ENCODE data around the gene AQP7.
"Not testable (repeated sequence)": the region's sequence is repeated elsewhere in the genome, so short reads cannot be mapped to it uniquely, and the experiment has no call there.

The AQP7 gene

GRCh38 chr9:33431420-33431819, 29.1 kb upstream of the AQP7 start:
- no peak for DNase-seq

- DNase-seq = no peak
Observed at GRCh38 chr9:33430942-33431341, 28.6 kb upstream of the AQP7 start.

DNA sequence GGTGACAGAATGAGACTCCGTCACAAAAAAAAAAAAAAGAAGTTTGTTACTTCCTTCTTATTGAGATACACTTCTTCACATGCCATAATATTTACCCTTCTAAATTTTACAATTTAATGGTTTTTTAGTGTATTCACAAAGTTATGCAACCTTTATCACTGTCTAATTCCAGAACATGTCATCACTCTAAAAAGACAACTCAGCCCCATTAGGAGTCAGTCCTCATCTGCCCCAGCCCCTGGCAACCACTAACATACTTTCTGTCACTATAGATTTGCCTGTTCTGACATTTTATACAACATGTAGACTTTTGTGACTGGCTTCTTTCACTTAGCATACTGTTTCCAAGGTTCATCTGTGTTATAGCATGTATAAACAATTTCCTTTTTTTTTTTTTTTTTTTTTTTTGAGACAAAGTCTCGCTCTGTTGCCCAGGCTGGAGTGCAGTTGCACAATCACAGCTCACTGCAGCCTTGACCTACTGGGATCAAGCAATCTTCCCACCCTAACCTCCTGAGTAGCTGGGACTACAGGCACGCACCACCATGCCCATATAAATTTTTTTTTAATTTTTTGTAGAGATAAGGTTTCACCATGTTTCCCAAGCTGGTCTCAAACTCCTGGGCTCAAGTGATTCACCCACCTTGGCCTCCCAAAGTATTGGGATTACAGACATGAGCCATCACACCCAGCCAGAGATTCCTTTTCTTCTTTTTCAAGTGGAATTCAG, 27.1 kb upstream of the AQP7 start:
- no peak for DNase-seq

GRCh38 chr9:33426843-33427293, 24.5 kb upstream of the AQP7 start:
- no peak for DNase-seq

DNA sequence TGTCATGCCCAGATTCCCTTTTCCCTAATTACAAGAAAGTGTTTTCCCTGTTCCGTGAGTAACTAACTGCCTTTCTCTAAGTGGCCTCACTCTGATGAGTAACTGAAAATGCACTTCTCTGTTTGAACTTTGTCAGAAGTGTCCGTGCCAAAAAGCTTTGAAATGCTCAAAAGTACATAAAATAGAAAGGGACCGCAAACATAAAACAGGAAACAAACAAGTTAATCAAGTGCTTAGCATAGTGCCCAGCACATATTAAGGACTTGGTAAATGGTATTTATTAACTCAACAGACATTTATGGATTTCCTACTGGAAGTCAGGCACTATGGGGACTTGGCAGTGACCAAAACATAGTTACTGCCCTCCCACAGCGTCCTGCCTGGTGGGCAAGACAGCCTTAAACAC, 22.8 kb upstream of the AQP7 start:
- DNase-seq = no peak

- DNase-seq = not testable (repeated sequence)
Observed at GRCh38 chr9:33424492-33424891, 22.1 kb upstream of the AQP7 start.

GRCh38 chr9:33424043-33424442, 21.7 kb upstream of the AQP7 start:
- not testable (repeated sequence) for DNase-seq

GRCh38 chr9:33419708-33420303, 17.4 kb upstream of the AQP7 start:
- DNase-seq = no peak

DNA sequence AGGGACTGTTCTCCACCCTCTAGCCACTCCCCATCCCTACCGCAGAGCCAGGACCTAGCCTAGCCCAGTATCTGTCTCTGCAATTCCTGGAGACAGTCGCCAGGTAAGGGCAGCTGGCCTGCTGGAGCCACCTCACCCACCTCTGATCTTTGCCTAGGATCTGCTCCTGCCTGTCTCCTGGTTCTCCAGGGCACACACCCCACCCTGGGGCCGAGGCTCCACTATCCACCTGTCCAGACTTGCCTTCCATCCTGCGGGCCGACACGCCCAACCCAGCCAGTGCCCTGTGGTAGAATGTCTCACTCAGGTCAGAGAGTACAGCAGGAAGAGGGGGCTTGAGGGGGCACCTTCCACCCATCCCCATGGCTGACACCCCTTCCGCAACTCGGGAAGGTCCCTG, 15.7 kb upstream of the AQP7 start:
- no peak for DNase-seq

- no peak for DNase-seq
Observed at GRCh38 chr9:33416996-33417395, 14.6 kb upstream of the AQP7 start.

DNA sequence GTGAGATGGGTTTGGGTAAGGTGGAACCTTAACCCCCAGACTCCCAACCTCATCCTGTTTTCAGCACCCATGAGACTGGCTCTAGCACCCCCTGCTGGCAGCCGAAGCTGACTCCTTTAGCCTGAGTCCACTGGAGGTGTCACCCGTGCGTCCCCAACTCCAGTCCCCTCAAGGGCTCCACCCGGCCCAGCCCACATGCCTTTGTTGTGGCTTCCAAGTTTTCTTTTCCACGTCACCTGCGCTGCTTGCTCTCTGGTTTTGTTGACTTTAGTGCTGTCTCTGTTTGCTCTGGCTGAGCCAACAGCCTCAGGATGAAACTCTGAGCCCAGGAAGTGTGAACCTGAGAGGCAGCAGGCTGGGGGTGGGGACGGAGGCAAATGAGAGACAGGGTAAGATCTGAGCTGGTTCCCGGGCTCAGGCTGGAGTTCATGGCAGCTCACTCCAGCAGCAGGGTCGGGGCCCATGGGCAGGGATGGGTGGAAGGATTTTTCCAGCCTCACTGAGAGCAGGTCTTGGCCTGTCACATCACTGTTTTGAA, 13.2 kb upstream of the AQP7 start:
- no peak for DNase-seq

DNA sequence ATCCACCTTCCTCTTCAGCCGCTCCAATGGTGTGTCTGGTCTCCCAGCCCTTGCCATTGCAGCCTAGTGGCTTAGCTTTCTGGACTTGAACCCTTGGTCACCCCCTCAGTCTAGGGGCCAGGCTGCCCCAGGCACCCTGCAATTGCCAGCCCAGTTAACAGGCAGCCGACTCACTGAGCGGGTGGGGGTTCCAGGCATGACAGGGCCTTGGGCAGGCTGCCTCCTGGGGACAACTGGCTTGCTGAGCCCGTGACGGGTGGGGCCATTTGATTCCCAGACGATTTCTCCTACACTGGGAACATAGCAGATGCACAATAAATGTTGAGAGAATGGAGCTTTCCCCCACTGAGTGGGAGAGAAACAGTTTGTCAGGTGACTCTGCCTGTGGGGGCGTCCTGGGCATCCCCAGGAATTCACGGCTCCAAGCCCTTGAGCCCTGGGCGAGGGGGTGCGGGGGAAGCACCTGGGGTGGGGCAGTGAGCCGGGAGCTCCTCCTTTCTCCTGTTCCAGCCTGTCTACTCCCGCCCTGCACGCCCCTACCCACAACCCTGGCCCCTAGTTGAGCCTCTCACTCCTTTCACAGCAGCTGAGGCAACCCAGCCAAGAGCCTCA, 12.6 kb upstream of the AQP7 start:
- DNase-seq = no peak

DNA sequence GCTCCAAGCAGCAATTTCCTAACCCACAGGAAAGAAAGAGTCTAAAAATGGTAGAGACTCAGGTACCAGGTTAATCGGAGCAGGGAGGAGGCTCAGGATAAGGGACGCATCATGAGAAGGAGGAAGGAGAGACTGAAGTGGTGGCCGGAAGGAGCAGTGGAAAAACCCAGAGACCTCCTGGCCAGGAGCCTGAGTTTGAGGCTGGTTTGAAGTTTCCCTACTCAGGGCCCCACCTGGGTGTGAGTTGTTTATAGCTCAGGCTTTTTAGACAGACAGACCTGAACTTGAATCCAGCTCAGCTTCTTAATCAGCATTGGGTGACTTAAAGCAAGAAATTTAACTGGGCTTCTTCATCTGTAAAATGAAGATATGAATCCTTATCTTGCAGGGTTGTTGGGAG, 11.9 kb upstream of the AQP7 start:
- no peak for DNase-seq

- no peak for DNase-seq
Observed at GRCh38 chr9:33408087-33408486, 5.7 kb upstream of the AQP7 start.

- no peak for DNase-seq
Observed at GRCh38 chr9:33407061-33407460, 4.7 kb upstream of the AQP7 start.

DNA sequence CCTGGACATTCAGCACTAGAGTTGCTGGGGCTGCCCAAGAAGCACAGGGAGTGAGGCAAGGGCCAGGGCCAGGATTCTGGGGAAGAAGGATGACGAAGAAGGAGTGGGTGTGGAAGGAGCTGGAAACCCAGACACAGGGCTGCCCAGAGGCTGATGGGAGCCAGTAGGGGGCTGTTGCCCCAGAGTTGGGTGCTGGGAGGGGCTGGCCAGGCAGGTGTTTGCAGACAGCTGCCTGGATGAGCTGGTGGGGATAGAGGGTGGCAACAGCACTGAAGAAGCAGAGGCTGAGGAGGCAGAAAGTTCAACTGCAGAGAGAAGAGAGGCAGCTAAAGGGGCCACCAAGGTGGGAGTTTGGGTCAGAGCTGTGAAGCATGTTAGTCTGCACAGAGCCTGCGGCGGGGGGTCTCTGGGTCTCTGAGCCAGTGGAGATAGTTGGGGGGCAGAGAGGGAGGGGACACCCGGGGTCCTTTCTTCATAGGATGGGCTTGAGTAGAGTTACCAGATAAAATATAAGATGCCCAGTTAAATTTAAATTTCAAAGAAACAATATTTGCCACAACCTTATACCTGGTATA, 2.5 kb upstream of the AQP7 start:
- no peak for DNase-seq

DNA sequence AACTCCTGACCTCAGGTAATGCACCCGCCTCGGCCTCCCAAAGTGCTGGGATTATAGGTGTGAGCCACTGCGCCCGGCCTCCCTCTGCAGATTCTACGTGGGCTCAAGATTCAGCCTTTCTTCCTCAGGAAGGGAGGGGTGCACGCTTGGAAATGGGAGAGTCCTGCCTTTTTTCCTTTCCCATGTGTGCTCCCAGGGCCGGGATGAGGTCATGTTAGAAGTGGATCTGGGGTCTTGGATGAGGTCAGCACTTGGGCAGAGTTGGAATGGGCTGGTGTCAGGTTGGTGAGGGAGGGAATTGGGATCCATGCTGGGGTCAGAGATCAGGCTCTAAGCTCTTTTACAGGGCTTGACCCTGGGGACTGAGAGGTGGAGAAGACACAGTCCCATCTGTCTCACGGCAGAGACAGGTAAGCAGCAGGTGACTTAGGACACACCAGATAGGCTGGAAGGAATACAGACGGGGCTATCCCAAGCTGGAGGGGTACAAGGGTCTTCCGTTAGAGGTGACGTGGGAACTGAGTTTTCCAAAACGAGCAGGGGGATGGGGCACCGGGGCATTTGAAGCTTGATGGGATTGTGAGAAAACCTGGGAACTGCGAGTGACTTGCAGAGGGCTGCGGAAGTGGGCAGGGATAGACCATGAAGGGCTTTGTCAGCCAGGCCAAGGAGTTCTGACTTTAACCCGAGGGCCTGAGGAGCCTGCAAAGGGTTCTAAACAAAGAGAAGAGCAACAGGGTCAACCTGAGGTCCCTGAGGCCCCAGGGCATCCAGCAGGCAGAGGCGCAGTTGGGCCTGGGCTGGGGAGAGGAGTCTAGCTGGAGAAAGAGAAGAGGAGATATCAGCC, 1.8 kb upstream of the AQP7 start:
- no peak for DNase-seq

- not testable (repeated sequence) for DNase-seq
Observed at GRCh38 chr9:33401809-33402208, 559 bp downstream of the AQP7 start.

- not testable (repeated sequence) for DNase-seq
Observed at GRCh38 chr9:33399047-33399446, 3.3 kb downstream of the AQP7 start.

DNA sequence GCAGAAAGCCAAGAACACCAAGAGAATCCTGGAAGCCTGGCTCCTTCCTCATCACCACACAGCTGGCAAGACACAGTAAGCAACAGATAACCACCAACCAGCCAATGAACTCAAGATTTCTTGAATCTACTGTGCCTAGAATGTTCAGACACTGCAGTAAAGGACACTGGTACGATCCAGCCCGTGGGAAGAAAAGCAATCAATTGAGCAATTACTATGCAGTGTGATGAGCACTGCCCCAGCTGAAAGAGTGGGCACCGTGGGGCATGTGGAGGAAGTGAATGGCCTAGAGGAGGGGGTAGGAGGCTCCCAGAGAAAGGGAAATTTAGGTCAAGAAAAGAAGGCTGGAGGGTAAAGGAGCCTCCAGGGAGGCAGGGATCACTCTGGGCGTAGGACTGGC, 4.6 kb downstream of the AQP7 start:
- DNase-seq = not testable (repeated sequence)

DNA sequence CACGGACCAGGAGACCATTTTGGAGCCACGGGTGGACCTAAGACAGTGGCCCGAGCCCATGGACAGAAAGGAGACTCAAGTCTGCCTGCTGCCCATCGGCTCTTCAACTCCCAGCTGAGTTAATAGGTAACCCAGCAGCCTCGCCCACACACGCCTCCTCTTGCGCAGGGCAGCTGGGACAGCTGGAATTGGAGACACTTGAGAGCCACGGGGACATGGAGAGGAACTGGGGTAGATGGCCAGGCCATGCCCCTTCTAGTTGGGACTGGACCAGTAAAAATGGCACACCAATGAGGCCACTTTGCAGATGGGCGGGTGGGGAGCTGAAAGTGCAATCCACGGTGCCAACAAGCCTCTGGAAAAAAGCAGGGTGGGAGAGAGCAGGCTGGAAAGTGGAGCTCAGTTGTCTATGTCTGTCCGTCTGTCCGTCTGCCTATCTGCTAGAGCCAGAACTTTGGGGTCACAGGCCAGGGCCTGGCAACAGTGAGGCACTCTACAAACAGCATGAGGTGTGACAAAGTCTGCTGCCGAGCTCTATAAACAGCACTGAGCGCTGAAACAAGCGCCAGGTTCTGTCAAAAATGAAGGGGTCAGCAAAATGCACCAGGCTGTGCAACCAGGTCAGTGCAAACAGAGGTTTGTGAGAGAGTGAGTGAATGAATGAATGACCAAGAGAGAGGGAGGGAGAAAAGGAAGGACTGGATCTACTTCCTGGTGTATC, 7.0 kb downstream of the AQP7 start:
- DNase-seq = not testable (repeated sequence)

GRCh38 chr9:33393986-33394385, 8.4 kb downstream of the AQP7 start:
- not testable (repeated sequence) for DNase-seq
